GM10847 (cell line): ENCODE data around the gene PPARGC1A.

Experiments
- POLR2A ChIP-seq: IDR thresholded peaks from 2 replicates; pipeline ENCODE4 v1.6.1; 2011; ENCODE audit not compliant: insufficient read length; ENCODE audit errors: extremely low read depth

PPARGC1A gene, protein sequence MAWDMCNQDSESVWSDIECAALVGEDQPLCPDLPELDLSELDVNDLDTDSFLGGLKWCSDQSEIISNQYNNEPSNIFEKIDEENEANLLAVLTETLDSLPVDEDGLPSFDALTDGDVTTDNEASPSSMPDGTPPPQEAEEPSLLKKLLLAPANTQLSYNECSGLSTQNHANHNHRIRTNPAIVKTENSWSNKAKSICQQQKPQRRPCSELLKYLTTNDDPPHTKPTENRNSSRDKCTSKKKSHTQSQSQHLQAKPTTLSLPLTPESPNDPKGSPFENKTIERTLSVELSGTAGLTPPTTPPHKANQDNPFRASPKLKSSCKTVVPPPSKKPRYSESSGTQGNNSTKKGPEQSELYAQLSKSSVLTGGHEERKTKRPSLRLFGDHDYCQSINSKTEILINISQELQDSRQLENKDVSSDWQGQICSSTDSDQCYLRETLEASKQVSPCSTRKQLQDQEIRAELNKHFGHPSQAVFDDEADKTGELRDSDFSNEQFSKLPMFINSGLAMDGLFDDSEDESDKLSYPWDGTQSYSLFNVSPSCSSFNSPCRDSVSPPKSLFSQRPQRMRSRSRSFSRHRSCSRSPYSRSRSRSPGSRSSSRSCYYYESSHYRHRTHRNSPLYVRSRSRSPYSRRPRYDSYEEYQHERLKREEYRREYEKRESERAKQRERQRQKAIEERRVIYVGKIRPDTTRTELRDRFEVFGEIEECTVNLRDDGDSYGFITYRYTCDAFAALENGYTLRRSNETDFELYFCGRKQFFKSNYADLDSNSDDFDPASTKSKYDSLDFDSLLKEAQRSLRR

GRCh38 chr4:23889814-23890341, at the start of gene PPARGC1A:
TSS of gene PPARGC1A (minus strand) at chr4:23890047. CDS start at chr4:23889957, 90 bp downstream.
- no peak for TF ChIP-seq POLR2A

DNA sequence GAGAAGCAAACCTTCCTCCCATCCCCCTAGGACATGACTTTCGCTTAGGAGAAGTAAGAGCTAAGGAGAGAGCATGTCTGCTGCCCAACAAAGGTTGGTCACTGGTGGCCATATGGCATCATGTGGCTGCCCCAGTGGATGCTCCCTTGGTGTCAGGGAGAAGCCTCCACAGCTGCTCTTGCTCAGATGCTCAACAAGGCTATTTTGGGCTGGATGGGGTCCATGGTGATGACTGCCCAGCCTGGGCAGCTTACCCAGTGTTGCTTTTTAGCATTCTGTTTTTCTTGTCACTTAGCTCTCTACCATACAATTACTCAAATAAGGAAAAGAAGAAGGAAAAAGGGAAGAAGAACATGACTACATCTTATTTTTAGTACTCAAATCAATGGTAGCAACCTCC, 48.9 kb upstream of the PPARGC1A start:
- TF ChIP-seq POLR2A = no peak

DNA sequence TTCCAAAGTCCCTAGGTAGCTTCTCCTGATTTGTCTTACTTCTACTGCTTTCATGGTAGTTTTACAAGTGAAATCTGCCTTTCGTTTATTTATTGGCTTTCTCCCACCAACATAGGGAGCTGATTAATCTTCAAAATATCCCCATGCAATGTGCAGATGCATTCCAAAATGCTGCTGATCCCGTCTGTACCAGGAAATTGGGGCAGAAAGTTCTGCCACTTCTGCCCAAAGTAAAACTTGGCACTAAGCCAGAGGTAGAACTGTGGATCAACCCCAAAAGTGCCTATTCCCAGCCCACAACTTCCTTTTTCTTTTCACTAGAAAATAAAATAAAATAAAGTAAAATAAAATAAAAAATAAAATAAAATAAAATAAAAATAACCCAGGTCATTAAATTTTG, 47.3 kb upstream of the PPARGC1A start:
- TF ChIP-seq POLR2A = no peak

GRCh38 chr4:23934915-23935314, 45.1 kb upstream of the PPARGC1A start:
- TF ChIP-seq POLR2A = no peak

DNA sequence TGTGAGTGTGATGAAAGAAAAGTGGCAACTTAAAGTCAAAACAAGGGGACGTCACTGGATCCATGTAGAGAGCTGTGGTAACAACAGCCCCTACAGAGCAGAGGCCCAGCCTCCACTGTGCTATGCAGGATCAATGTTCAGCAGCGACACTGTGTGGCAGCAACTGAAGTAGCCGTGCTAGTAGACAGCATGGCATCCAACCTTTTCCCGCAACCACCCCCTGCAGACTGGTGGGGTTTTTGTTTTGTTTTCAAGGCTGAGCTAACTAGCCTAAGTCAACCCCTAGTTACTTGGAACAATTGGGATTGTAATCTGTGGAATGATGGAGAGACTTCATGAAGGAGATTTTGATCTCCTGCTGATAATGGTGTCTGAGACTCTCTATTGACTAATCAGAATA, 44.4 kb upstream of the PPARGC1A start:
- no peak for TF ChIP-seq POLR2A

DNA sequence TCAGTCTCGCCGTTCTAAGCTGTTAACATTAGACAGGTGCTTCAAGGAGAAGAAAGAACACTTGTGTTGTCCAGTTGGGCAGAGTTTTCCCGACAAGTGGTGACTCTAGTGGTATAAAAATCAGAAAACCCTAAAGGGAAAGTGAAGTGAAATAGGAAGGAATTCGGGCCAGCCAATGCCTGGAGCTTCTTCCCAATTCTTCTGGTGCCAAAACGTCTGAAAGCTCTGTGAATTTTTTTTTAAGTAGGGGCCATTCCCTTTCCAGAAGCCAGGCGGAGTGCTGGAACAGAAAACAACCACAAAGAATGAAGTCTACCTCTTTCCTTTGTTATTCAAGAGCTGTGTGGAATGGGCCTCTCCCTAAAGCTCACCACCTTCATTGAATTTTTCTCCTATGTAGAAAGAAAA, 43.1 kb upstream of the PPARGC1A start:
- TF ChIP-seq POLR2A = no peak

GRCh38 chr4:23932186-23932585, 42.3 kb upstream of the PPARGC1A start:
- no peak for TF ChIP-seq POLR2A

DNA sequence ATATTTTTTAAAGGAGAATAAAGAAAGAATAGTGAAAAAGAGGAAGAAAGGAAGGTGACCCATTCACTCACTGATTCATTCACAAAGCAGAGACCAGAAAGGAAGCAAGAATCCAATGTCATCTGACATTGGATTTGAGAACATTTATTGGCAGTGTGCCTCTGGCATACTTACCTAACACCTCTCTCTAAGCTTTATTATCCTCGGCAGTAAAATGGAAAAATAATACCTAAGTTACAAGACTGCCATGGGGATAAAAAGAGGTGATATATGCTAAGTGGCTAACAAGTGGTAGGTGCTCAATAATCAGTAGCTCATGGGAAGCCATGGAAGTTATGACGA, 41.6 kb upstream of the PPARGC1A start:
- TF ChIP-seq POLR2A = no peak

DNA sequence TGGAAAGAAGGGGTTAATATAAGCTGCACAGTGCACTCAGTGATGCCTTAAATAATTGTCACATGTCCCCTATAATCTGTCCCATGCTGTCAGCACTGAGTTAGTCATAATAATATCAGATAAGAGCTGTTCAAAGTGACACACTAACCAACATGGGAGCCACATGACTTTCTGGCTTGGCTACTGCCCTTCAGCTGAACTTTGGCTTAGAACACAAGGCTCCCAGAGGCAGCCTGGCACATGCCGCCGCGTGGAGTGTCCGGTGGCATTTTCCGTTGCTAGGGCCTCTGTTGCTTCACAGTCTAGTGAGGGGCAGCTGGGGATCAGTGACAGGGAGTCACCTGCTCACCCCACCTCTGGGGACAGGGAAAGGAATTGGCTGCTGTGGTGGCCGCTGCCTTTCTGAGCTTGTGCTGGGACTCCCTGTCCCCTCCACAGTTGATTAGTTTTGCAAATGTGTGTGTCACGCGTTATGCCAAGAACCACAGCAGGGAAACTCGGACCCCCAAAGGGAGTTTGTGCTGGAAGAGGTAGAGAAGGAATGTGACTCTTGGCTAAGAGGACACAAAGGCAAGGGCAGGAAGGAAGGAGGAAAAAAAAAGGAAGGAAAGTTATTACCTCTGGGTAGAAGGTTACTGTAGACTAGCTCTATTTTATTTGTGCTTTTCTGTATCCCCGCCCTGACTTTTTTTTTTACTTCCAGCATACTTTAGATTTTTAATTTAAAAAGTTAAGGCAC, 41.1 kb upstream of the PPARGC1A start:
- TF ChIP-seq POLR2A = no peak

GRCh38 chr4:23929248-23929647, 39.4 kb upstream of the PPARGC1A start:
- TF ChIP-seq POLR2A = no peak

DNA sequence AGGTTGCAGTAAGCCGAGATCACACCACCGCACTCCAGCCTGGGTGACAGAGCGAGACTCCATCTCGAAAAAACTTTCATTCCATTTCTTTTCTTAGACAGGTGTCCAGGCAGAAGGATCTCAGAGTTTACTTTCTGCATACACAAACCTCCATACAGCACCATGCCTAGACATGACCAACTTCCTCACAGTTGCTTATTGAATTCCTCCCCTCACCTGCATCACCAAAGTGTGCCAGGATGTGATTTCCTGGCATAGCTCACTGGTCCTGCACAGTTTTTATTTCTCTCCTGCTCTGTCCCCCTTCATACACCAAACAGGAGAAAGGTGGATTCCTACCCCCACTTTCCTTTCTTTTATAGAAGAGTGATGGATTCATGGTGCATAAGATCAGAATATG, 34.7 kb upstream of the PPARGC1A start:
- TF ChIP-seq POLR2A = no peak

DNA sequence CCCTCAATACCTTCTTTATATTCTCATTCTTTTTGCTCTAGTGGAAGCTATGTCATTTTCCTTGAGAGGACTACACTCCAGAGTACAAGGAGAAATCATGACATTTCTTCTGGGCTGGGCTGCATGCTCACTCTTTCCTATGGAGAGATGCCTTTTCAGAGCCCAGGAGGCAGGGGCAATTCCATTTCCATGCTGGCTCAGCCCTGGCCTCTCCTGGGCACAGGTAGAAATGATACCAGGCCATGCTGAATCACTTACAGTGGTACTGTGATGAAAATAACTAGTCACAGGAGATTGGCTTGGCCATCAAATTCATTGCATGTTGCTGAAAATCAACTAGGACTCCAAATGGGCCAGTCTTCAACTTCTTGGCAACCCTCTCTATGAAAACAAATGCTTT, 34.0 kb upstream of the PPARGC1A start:
- TF ChIP-seq POLR2A = no peak

- TF ChIP-seq POLR2A = no peak
Measured at GRCh38 chr4:23923141-23923540, 33.3 kb upstream of the PPARGC1A start.

DNA sequence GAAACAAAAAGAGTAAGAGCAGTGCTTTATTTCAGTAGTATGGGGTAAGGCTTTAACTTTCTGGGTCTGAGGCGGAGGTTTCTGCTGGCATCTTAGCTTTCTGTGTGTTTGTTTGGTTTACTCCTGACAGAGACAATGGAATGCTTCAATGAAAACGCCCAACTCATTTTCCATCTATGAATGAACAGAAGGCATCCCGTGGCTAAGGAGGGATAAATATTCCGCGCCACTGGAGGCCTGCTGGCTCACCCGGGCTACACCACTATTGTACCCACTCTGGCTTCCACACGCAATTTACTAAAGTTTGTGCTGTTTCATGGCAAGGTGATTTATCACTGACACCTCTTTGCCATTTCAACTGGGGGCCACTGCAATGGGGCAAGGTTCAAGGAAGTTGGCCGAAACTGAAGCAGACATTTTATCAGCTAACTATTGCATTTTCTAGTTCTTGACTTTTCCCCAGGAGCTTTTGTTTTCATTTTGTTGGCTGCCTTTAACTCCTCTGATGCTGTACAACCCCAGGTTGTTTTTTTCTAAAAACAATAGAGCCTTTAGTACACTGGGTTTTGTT, 32.8 kb upstream of the PPARGC1A start:
- TF ChIP-seq POLR2A = no peak

- TF ChIP-seq POLR2A = no peak
Measured at GRCh38 chr4:23922013-23922412, 32.2 kb upstream of the PPARGC1A start.

- no peak for TF ChIP-seq POLR2A
Measured at GRCh38 chr4:23921447-23921845, 31.6 kb upstream of the PPARGC1A start.
